Measurements from ENCODE around the gene BICRAL.

DNA sequence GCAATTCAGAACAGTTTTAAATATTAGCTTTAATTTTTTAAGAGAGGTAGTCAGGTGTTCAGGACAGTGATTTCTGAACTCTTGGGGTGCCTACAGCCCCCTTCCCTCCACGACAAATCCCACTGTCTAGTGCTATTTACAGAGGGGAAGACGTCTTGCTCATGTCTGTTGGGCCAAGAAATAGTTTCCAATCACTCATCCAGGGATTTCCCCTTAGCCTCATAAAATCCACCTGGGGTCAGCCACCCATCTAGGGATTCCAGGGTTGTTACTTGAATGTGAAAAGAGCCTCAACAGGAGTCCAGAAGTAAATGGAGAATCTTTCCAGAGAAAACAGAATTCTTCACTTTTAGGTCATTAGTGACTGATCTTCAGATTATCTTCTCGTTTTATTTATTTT lies 37.0 kb downstream of the BICRAL start:
- TF ChIP-seq SIN3B (IDR thresholded peaks at IDR 0.05; ENCODE audit: low read depth) = no peak
- TF ChIP-seq KDM2B (CRISPR knock-in tag; IDR thresholded peaks at IDR 0.05) = no peak
- TF ChIP-seq POLR2A (conservative IDR thresholded peaks at IDR 0.05) = no peak
- TF ChIP-seq, protein P1, sequence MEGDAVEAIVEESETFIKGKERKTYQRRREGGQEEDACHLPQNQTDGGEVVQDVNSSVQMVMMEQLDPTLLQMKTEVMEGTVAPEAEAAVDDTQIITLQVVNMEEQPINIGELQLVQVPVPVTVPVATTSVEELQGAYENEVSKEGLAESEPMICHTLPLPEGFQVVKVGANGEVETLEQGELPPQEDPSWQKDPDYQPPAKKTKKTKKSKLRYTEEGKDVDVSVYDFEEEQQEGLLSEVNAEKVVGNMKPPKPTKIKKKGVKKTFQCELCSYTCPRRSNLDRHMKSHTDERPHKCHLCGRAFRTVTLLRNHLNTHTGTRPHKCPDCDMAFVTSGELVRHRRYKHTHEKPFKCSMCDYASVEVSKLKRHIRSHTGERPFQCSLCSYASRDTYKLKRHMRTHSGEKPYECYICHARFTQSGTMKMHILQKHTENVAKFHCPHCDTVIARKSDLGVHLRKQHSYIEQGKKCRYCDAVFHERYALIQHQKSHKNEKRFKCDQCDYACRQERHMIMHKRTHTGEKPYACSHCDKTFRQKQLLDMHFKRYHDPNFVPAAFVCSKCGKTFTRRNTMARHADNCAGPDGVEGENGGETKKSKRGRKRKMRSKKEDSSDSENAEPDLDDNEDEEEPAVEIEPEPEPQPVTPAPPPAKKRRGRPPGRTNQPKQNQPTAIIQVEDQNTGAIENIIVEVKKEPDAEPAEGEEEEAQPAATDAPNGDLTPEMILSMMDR (IDR thresholded peaks at IDR 0.05 in 2 of 3, conservative IDR thresholded peaks at IDR 0.05 in 1 of 3; ENCODE audit: insufficient read depth in 2 of 3, low read depth in 1 of 3, low read length in 3 of 3) = no peak
- TF ChIP-seq EZH2 (IDR thresholded peaks at IDR 0.05; ENCODE audit: borderline replicate concordance, low read depth, low read length) = no peak
- no peak for TF ChIP-seq RNF2 (IDR thresholded peaks at IDR 0.05)
- no peak for TF ChIP-seq CREM (IDR thresholded peaks at IDR 0.05; ENCODE audit: low read depth)
- TF ChIP-seq ARID2 (IDR thresholded peaks at IDR 0.05) = no peak
- no peak for TF ChIP-seq MYBL2 (IDR thresholded peaks at IDR 0.05; ENCODE audit: low read depth)
- no peak for TF ChIP-seq MYBL2 (CRISPR knock-in tag; IDR thresholded peaks at IDR 0.05; ENCODE audit: borderline replicate concordance)
- TF ChIP-seq ZFP36 (IDR thresholded peaks at IDR 0.05; ENCODE audit: low read depth, low read length, partially characterized antibody) = no peak
- TF ChIP-seq, protein P2, sequence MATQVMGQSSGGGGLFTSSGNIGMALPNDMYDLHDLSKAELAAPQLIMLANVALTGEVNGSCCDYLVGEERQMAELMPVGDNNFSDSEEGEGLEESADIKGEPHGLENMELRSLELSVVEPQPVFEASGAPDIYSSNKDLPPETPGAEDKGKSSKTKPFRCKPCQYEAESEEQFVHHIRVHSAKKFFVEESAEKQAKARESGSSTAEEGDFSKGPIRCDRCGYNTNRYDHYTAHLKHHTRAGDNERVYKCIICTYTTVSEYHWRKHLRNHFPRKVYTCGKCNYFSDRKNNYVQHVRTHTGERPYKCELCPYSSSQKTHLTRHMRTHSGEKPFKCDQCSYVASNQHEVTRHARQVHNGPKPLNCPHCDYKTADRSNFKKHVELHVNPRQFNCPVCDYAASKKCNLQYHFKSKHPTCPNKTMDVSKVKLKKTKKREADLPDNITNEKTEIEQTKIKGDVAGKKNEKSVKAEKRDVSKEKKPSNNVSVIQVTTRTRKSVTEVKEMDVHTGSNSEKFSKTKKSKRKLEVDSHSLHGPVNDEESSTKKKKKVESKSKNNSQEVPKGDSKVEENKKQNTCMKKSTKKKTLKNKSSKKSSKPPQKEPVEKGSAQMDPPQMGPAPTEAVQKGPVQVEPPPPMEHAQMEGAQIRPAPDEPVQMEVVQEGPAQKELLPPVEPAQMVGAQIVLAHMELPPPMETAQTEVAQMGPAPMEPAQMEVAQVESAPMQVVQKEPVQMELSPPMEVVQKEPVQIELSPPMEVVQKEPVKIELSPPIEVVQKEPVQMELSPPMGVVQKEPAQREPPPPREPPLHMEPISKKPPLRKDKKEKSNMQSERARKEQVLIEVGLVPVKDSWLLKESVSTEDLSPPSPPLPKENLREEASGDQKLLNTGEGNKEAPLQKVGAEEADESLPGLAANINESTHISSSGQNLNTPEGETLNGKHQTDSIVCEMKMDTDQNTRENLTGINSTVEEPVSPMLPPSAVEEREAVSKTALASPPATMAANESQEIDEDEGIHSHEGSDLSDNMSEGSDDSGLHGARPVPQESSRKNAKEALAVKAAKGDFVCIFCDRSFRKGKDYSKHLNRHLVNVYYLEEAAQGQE (IDR thresholded peaks at IDR 0.05; ENCODE audit: borderline replicate concordance) = no peak
- TF ChIP-seq, protein P2 (CRISPR knock-in tag; IDR thresholded peaks at IDR 0.05; ENCODE audit: low read depth) = no peak
- TF ChIP-seq, protein P3, sequence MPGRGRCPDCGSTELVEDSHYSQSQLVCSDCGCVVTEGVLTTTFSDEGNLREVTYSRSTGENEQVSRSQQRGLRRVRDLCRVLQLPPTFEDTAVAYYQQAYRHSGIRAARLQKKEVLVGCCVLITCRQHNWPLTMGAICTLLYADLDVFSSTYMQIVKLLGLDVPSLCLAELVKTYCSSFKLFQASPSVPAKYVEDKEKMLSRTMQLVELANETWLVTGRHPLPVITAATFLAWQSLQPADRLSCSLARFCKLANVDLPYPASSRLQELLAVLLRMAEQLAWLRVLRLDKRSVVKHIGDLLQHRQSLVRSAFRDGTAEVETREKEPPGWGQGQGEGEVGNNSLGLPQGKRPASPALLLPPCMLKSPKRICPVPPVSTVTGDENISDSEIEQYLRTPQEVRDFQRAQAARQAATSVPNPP (IDR thresholded peaks at IDR 0.05; ENCODE audit: borderline replicate concordance, insufficient read depth, insufficient read length) = no peak
- no peak for TF ChIP-seq TAF1 (IDR thresholded peaks at IDR 0.05; ENCODE audit: control insufficient read depth, extremely low read depth, insufficient read depth, low read length, severe bottlenecking)
- no peak for TF ChIP-seq SIN3A (IDR thresholded peaks at IDR 0.05; ENCODE audit: borderline replicate concordance in 2 of 2, control insufficient read depth in 1 of 2, low read depth in 2 of 2, low read length in 2 of 2)

All from K562 (cell line).